NB4 (cell line): ENCODE measurements around the gene KIF16B.

ENCODE experiments used
- CTCF ChIP-seq: IDR thresholded peaks from one replicate; pipeline ENCODE4 v1.5.1; 2012; ENCODE audit warnings: low read depth, low read length
- MAX ChIP-seq: IDR thresholded peaks from 2 replicates; pipeline ENCODE4 v1.6.1; 2011; ENCODE audit warnings: low read depth, low read length
- POLR2A ChIP-seq: IDR thresholded peaks from 2 replicates; pipeline ENCODE4 v1.6.1; 2011; ENCODE audit warnings: mild to moderate bottlenecking; ENCODE audit not compliant: insufficient read length; ENCODE audit errors: extremely low read depth

GRCh38 chr20:16589623-16590022, 16.4 kb upstream of the KIF16B start:
- TF ChIP-seq CTCF = no peak
- no peak for TF ChIP-seq POLR2A
- TF ChIP-seq MAX = no peak
